Measurements from ENCODE around the gene BGN.
A peak's percentile ranks its signal among the peaks of the same experiment; 100 is the strongest.

BGN gene

DNA sequence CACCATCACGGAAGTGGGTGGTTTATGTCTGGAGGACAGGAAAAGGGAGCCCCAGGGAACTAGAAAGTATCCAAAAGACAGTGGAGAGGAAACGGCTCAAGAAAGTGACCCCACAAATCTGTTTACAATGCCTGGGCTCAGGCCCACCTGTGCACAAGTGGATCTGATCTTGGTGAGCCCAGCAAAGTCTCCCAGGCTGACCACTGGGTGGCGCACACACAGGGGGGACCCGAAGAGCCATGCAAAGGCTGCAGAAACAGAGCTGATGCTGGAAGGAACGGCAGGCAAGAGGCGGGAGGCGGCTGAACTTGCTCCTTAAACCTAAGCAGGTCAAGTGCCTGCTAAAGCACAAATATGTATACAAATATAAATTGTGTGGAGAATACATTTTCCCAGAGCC, 34.0 kb upstream of the BGN start:
- DNase-seq (ENCODE audit: low read depth, low spot score): no peak

DNA sequence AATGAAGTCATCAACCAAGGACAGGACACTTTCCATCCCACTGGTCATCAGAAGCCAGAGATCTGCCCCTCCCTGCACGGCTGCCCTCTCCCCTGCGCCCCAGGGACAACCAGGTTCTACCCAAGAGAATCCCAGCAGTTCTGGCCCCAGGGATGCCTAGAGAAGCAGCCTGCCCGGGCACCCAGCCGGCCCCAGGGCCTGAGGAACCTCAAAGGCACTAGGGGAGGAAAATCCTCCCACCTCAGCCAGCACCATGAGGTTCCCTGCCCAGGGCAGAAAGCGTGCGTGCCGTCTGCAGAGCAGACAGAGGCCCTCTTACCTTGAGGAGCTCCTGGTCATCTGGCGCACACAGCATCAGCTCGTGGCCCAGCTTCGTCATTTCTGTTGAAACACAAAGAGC, 32.5 kb upstream of the BGN start:
- no peak for DNase-seq (ENCODE audit: low read depth, low spot score)

DNA sequence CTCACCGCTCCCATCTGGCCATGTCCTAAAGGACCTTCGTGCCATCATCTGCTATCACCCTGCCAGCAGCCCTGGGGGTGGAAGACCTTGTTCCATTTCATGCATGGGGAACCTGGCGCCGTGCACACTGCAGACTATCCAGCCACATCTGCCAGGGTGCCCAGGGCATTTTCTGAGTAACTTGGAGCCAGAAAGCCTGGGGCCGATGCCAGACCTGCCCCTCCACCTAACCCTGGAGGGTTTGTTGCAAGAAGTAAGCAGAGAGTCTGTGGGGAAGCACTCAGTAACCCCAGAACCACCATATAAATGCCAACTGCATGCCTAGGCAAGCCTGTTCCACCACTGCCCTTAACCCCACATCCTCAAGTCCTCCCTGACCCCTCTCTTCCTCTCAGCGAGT, 31.7 kb upstream of the BGN start:
- DNase-seq (ENCODE audit: low read depth, low spot score): no peak

DNA sequence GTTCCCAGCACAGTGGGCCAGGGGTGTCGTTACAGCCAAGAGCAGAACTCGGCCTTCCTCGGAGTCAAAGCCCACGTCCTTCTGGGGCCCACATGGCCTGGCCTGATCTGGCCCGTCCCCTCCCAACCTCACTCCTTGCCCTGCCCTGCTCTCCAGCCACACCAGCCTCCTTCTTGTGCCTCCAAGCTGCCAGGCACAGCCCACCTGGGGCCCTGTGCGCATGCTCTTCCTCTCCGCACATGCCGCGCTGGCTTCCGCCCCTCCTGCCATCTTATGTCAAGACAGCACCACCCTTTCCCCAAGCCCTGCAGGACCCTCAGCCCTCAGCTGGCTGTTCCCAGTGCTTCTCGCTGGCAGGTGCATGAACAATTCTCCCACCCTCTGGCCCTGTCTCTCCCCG, 31.2 kb upstream of the BGN start:
- DNase-seq (ENCODE audit: low read depth, low spot score): no peak

DNA sequence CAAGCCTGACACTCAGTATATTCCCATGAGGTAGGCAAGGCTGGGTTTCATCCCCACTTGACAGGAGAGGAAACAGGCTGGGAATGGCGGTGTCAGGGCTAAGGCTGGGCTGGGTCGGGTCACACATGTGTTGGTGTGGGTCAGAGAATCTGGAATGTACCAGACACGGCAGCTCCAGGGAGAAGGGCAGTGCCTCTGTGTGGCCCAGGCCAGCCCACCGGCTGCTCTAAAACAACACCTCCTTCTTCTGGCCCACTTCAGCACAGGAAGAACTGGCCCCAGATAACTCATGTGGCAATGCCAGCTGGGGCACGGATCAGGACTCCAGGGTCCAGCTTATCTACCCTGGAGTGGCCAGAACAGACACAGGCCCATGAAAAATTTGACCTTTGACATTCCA, 30.7 kb upstream of the BGN start:
- no peak for DNase-seq (ENCODE audit: low read depth, low spot score)

DNA sequence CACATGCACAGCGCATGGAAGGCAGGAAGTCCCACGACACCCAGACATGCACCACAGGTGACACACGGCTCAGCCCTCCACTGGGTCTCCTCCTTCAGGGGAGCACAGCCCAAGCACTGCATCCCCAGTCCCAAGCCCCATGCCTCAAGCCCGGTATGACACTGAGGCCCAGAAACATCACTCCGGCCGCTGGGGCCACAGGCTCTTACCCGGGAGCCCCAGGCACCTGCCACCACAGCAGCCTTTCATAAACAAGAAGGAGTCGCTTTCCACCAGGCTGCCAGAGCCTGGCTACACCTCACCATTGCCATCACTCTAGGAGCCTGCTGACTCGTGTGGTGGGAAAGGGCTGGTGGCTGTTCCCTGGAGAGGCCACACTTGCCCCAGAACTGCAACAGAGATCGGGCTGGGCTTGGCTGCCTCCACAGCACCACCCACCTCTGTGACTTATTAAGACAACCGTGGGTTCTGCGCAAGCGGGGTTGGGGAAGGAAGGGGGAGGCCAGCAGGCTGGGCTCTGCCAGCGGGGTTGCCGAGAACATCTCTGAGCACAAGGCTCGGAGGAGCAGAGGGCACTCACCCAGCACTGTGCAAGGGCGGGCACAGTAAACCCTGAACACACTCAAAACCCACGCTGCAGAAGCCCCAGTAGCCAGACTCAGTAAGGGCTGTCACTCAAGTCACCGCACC, 28.9 kb upstream of the BGN start:
- DNase-seq (ENCODE audit: low read depth, low spot score): no peak

DNA sequence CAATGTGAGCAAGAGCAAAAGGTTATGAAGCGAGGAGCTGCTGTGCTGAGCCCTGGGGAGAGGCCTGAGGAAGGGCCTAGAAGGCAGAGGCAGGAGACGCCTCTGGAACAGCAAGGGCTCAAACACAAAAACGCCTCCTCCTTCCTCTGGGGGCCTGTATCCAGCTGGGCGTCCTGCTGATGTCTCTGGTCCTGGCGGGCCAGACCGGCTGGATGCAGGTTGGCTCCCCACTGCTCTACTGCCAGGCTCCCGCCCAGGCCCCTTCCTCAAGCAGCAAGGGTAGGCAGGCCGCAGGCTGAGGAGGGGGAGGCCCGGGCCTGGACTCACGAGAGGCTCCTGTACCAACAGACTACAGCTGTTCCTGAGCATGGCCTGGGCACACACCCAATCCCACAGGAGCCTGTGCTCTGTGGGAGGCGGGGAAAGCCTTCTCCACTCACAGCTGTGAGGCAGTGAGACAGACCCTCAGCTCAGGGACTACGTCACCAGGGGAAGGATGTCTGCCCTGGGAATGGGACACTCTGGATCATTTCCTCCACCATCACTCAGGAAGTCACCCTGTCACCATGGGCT, 26.7 kb upstream of the BGN start:
- DNase-seq (ENCODE audit: low read depth, low spot score): no peak

DNA sequence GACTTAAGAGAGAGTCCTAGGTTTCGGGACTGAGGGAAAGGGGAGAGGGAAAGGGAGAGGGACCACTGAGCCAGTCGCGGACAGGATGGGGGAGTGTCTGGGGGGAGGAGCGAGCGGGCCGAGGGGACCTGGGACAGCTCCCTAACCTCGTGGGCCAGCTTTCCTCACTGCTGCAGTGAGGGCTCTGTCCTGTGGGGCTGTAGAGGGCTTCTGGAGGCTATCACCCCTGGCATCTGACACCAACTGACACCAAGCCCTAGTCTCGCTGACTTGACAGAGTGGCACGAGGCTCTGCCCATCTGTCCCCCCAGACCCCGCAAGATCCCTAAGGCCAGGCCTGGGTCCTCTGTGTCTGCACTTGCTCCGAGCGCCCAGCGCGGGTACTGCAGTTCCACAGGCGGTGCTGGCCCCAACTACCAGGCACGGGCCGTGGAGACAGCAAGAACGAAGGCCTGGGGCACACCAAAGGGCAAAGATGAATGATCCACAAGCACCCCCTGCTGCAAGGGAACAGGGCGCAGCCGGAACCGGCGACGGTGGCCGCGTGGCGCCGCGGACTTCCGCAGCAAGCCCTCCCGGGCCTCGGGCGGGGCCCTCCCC, 24.9 kb upstream of the BGN start:
- DNase-seq (ENCODE audit: low read depth, low spot score): no peak

DNA sequence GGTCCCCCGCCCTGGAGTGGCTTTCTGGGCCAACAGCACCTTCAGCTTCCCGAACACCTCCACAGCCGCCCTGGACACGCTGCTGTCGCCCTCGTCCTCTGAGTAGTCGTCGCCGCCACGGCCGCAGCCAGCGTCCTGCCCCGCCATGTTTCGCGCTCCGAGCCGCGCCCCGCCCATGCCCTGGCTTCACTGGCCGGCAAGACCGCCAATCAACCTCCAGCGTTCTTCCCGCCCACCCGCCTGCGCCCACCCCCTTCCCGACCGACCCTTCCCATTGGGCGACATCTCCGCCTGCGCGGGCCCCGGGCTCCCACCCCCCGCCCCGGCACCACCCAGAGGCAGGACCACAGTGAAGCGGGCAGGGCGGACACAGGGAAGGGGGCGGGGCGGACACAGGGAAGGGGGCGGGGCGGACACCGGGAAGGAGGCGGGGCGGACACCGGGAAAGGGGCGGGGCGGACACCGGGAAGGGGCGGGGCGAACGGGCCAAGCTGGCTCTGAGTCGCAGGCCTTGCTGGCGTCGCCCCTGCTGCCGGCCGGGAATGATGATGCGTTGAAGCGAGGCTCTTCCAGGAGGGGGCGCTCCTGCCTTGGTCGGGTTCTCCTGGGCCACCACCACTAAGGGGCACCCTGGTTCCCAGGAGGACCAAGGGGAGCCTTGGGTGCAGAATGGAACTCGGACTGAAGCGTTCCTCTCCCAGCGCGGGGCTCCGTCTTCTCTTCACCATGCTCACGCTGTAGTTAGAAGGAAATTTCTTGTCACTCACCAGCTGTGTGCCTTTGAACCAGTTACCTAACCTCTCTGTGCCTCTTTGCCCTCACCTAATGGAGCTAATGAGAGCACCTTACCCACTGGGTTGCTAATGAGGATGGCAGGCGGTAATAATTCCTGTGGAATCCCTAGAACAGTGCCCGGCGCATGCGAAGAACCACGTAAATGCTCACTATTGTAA, 24.1 kb upstream of the BGN start, which contains the start of gene HAUS7:
TSS of gene HAUS7 (minus strand) at position 166 of the 953 bp plus-strand sequence. CDS start at position 147, 19 bp downstream.
- peak; percentile 77 for DNase-seq (ENCODE audit: low read depth, low spot score)

DNA sequence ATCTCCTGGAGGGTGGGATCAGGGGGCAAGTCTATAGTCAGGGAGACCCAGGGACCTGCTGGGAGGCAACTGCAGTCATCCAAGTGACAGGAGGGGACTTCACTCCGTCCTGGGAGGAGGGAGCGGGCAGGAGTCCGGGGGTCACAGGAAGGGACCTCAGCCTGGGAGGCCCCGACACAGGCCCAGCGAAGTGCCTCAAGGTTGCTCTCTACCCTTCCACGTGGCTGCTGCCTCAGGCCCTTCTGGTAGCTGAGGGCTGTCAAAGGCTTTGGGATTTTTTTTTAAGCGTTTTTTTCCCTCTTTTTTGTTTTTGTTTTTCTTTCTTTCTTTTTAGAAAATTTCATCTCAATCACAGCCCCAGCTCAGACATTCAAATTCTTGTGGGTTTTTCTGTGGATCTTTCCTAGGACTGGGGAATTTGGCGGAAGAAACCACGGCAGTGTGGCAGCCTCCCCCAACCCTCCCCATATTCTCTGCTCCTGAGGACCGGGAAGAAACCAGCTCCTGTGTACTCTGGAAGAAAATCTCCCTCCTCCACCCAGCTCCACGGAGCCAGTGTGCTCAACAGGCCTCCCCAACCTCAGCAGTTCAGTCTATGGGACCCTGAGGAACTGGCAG, 23.0 kb upstream of the BGN start:
- DNase-seq (ENCODE audit: low read depth, low spot score): no peak

DNA sequence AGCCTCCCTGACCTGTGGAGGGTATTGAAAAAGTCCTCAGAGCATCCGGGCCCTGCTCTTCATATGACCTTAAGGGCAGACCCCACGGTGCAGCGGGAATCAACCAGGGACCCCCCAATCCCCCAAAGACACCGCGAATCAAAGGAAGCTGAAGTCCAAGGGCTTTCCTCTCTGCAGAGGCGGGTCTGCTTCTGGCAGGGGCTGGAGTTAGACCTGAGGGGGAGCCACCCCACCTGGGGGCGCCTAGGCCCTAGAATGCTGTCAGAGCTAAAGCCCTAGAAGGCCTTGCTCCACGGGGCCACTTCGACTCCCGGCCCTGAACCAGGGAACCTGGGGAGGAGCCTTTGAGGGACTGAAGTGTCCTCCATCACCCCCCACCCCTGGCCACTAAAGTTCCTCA, 21.7 kb upstream of the BGN start:
- DNase-seq (ENCODE audit: low read depth, low spot score): no peak

DNA sequence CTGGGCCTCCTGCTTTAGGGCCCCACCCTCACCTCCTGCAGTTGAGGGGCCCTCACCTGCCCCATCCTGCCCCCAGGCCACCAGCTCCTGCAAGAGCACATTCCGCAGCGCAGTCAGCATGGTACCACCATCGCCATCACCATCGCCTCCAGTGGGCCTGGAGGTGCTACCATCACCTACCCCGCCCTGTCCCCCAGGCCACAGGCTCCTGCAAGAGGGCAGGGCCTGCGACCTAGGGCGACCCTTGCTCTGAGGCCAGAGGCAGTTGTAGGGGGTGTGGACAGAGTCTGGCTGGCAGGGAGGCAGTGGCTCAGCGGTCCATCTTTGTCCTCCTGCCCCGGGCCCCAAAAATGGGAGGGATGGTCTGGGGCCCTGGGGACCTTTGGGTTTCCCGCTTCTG, 20.5 kb upstream of the BGN start:
- no peak for DNase-seq (ENCODE audit: low read depth, low spot score)

DNA sequence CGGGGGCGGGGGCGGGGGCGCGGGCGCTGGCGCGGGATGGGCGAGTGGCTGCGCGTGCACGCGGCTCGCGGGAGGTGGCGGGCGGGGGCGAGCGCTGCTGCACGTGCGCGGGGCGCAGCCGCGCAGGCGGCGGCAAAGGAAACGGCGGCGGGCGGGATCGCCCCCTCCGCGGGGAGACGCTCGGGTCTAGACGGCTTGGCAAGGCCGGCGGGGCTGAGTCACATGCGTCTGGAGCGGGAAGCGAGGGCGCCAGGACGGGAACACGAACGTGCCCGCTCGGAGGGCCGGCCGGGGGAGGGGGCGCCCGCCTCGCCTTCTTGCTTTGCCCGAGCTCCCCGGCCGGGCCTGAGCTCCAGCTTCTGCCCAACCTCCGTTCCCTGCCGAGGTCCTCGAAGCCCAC, 20.1 kb upstream of the BGN start:
- no peak for DNase-seq (ENCODE audit: low read depth, low spot score)

DNA sequence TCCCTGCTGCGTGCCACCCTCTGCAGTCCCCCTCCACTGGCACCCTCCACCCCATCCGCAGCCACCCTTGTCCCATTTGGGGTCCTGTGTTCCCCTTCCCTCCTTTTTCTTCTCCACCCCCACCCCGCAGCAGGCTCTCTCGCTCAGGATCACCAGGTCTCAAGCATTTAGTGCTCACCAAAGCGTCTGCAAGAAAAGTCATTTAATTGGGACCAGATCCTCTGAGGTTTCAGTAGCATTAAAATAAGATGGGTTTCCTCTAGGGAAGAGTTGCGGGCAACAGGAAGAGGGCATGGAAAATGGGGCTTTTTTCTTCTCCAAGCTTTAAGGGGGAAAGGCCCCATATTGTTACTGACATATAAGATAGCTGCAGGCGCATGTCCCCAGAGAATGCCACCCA, 19.5 kb upstream of the BGN start:
- no peak for DNase-seq (ENCODE audit: low read depth, low spot score)

DNA sequence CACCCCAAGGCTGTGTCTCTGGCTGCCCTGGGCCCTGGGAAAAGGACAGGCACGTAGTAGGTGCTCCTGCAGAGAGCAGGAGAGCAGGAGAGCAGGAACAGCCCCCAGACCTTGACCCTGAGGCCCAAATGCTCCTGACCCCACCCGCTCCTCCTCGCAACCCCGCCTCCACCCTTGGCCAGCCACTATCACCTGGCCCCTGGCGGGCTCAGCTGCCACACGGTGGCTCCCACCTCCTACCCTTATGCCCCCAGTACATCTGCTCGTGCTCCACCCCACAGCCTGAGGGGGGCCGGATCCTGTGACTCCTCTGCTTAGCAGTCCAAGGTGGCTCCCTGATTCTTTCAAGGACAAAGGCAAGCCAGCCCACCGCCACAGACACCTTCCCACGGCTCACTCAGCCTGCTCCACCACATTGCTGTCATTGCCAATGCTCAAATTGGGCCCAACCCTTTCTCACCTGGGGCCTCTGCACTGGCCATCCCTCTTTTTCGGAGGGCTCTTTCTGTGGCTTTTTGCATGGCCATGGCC, 19.0 kb upstream of the BGN start:
- DNase-seq (ENCODE audit: low read depth, low spot score): no peak

DNA sequence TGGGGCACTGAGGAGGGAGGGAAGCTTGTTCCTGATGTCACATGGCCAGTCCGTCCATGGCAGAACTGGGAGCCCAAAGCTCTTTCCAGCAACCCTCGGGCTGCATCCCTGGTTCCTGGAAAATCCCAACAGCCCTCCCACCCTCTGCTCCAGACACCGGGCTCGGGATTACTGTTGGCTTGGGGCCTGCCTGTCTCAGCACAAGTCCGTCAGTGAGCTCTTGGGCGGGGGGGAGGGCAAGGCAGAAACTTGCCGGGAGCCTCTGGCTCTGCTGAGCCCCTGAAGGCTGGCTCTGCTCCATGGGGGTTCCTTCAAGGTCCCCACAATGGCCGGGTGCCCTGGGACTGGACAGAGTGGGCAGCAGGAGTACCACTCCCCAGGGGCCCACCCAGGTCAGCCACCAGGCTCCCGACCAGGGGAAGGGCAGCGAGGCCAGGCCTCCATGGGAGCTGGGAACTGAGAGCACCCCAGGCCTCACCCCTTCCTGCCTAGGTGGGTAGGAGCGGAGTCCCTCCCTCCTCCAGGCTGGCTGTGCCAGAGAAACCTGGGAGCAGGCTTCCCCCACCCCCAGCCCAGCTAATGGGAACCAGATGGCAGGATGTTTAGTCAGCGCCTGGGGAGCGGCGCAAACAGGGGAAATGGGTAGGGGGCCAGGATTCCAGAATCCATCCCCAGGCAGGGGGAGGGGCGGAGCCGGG, 18.0 kb upstream of the BGN start:
- no peak for DNase-seq (ENCODE audit: low read depth, low spot score)

DNA sequence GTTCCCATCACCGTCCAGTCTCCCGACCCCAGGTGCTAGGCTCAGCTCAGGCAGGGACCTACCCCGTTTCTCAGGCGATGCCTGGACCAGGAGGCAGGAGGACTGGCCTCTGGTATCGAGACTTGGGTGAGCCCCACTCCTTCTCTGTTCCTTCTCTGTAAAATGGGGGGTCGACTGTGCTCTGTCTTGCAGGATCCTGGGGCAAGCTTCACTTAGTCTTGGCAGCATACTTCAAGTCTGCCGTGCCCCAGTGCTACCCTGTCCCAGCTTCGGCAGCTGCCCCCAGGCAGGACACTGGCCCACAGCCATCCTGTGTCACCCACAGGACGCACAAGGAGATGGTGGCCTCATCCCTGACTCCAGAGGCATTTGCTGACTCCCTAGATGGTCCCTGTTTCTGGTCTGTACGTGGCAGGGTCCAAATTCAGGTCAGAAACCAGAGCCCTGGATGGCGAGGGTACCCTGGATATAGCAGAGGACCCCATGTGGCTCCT, 17.4 kb upstream of the BGN start:
- DNase-seq (ENCODE audit: low read depth, low spot score): no peak

DNA sequence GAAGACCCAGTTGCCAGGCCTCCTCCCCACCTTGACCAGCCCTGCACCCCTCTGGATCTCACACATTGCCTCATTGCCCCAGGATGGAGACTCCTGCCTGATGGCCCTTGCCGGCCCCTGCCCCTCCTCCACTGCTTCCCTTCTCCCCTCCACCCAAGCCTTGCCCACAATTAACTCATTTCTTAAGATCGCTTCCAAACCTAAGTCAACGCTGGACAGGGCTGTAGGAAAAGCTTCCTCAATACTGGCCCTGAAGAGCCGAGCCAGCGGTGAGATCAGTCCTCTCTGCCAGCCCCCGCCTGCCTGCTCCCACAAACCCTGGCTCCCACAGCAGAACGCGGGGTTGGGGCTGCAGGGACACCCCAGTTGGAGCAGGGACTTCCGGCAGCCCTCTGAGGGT, 16.9 kb upstream of the BGN start:
- DNase-seq (ENCODE audit: low read depth, low spot score): no peak

DNA sequence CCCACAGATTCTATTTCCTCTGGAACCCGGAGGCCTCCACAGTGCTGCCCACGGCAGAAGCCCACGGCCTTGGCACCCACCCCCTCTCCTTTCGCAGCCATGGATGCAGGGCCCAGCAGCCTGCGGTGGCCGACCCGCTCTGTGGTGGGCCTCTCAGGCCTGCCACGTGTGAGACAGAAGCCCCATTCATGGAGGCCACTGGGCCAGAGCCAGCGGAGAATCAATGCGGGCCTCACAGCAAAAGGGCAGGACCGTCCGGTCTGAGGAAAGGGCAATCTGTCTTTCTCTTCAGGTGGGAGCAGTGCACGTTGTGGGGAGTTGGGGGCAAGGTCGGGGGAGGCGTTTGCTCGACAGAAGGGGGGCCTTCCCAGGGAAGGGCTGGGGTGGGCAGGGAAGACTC, 16.0 kb upstream of the BGN start:
- DNase-seq (ENCODE audit: low read depth, low spot score): no peak

DNA sequence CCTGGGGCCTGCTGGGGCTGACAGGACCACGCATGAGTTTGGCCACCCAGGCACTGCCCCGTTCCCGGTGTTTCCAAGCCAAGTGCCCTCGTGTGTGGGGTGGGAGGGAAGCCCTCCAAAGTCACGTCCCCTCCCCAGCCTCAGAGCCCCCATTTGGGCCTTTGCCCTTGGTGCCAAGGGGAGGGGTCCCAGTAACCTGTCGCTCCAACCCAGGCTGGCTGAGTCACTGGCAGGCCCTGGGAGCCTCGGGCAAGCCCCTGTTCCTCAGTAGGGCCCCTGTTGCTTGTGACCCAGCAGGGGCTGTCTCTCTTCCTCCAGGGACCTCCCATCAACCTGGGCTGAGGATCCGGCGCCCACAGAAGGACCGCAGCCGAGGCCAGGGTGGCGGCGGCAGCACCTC, 13.7 kb upstream of the BGN start:
- no peak for DNase-seq (ENCODE audit: low read depth, low spot score)
